PC-9 (cell line): Measurements from ENCODE around the gene PPP2R2B. TPM values are rescaled to one million over a fixed set of nuclear protein-coding genes. Genes with fewer than 3 reads are reported as not detected.

Source experiments
- BruUV-seq: library from RNA; stranded (reverse); fragments of 400-500 nt; replicated peaks from 2 replicates; lab custom pipeline; 2021; lab: Mats Ljungman, UMichigan
- CTCF ChIA-PET: fragments of 300-600 bp; sonication (Branson Sonifier 250); formaldehyde crosslinking; loops from one replicate; lab custom pipeline; 2022; ENCODE audit warnings: antibody characterized with exemption; lab: Charles Lee
- POLR2A ChIA-PET: fragments of 300-600 bp; sonication (Branson Sonifier 250); formaldehyde crosslinking; loops from one replicate; lab custom pipeline; 2022; ENCODE audit warnings: antibody characterized with exemption; ENCODE audit not compliant: unreplicated experiment; lab: Charles Lee
- DNase-seq, 2 experiments: peaks; one replicate each; pipeline versions ENCODE4 v3.0.0 to v3.0.0-alpha.2; 2015 to 2022; ENCODE audit warnings: mixed read lengths in 1 of 2
- H2AFZ ChIP-seq: fragments of 200-600 bp; sonication (generic); 2 replicates; pipeline ENCODE4 v1.8.1; 2017; ENCODE audit warnings: antibody characterized with exemption
- H3F3A ChIP-seq: fragments of 200-600 bp; sonication (generic); 2 replicates; pipeline ENCODE4 v1.8.1; 2017; ENCODE audit warnings: antibody characterized with exemption, mild to moderate bottlenecking, low read depth; ENCODE audit not compliant: insufficient read depth
- H3K27ac ChIP-seq: fragments of 200-600 bp; sonication (generic); 2 replicates; pipeline ENCODE4 v1.6.1; 2016; ENCODE audit warnings: mixed run types
- H3K27me3 ChIP-seq: fragments of 200-600 bp; sonication (generic); 2 replicates; pipeline ENCODE4 v1.6.1; 2016; ENCODE audit warnings: low read depth, mixed run types; ENCODE audit not compliant: insufficient read depth
- H3K36me3 ChIP-seq: fragments of 200-600 bp; sonication (generic); 2 replicates; pipeline ENCODE4 v1.6.1; 2016; ENCODE audit warnings: low read depth, mixed run types
- H3K4me1 ChIP-seq: fragments of 200-600 bp; sonication (generic); replicated peaks from 2 replicates; pipeline ENCODE4 v1.6.1; 2016; ENCODE audit warnings: mixed run types; ENCODE audit not compliant: insufficient read depth
- H3K4me2 ChIP-seq: fragments of 200-600 bp; sonication (generic); 2 replicates; pipeline ENCODE4 v1.6.1; 2017; ENCODE audit warnings: mixed run types
- H3K4me3 ChIP-seq: fragments of 200-600 bp; sonication (generic); 2 replicates; pipeline ENCODE4 v1.6.1; 2016; ENCODE audit warnings: mixed run types
- H3K79me2 ChIP-seq: fragments of 200-600 bp; sonication (generic); 2 replicates; pipeline ENCODE4 v1.6.1; 2017; ENCODE audit warnings: low read depth, mixed run types
- H3K9me2 ChIP-seq: fragments of 200-600 bp; sonication (generic); 2 replicates; pipeline ENCODE4 v1.8.1; 2017; ENCODE audit warnings: mild to moderate bottlenecking; ENCODE audit not compliant: insufficient read depth
- H3K9me3 ChIP-seq: fragments of 200-600 bp; sonication (generic); 2 replicates; pipeline ENCODE4 v1.8.1; 2016; ENCODE audit warnings: low read depth; ENCODE audit not compliant: insufficient read depth
- H4K20me1 ChIP-seq: fragments of 200-600 bp; sonication (generic); 2 replicates; pipeline ENCODE4 v1.8.1; 2017; ENCODE audit not compliant: insufficient read depth
- EZH2 ChIP-seq: fragments of 200-600 bp; sonication (generic); IDR thresholded peaks from 2 replicates; pipeline ENCODE4 v1.8.0; 2017; ENCODE audit warnings: antibody characterized with exemption, low read depth
- intact Hi-C: fragments of 100-400 bp; cut with micrococcal nuclease; formaldehyde crosslinking; loops from one replicate; pipeline ENCODE4 v1.10.0; 2022; ENCODE audit not compliant: unreplicated experiment
- total RNA-seq: library from RNA; stranded (reverse); gene quantifications from 2 replicates; pipeline ENCODE4 v1.2.3, GENCODE V29; 2021
- TF ChIP-seq, protein P1 (sequence below): fragments of 200-600 bp; sonication (generic); conservative IDR thresholded peaks from 2 replicates; pipeline ENCODE4 v1.6.1; 2017; ENCODE audit warnings: mixed run types, antibody characterized with exemption, mild to moderate bottlenecking, moderate library complexity

Gene PPP2R2B
- total RNA-seq, 1 experiment from 2014 or later, result not detected

DNA sequence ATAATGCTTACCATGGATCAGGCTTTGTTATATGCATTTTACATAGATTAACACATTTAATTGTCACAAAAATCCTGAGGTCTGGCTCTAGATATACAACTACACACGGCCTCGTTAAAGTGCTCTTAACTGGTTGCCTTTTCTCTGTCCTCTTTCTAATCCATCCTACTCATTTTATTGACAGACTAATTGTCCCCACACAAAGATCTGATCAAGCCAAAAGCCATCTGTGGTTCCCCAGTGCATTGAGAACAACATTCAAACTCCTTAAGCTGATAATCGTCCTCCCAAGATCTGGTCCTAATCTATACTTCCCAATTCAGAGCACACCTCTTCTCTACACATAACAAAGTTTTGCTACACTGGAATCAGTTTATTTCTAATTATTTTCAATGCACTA, 23.9 kb upstream of the PPP2R2B start:
- Histone ChIP-seq H3K4me2 (no peak overlapping the region), H3K27me3 (no peaks in the 10 kb centered on the region), H3K4me1 (no peaks in the 10 kb centered on the region), H3K9me2 (no peaks in the 10 kb centered on the region), H3K79me2 (no peaks in the 10 kb centered on the region), H2AFZ (no peak overlapping the region), H3K9me3 (no peaks in the 10 kb centered on the region), H3F3A (no peaks in the 10 kb centered on the region), H4K20me1 (no peaks in the 10 kb centered on the region), H3K27ac (no peak overlapping the region), H3K4me3 (no peak overlapping the region), H3K36me3 (no peaks in the 10 kb centered on the region)
- intact Hi-C loops, result no loop called here
- CTCF ChIA-PET, result no interaction called here
- no peak for DNase-seq
- no peak for TF ChIP-seq EZH2
- TF ChIP-seq, protein P1, sequence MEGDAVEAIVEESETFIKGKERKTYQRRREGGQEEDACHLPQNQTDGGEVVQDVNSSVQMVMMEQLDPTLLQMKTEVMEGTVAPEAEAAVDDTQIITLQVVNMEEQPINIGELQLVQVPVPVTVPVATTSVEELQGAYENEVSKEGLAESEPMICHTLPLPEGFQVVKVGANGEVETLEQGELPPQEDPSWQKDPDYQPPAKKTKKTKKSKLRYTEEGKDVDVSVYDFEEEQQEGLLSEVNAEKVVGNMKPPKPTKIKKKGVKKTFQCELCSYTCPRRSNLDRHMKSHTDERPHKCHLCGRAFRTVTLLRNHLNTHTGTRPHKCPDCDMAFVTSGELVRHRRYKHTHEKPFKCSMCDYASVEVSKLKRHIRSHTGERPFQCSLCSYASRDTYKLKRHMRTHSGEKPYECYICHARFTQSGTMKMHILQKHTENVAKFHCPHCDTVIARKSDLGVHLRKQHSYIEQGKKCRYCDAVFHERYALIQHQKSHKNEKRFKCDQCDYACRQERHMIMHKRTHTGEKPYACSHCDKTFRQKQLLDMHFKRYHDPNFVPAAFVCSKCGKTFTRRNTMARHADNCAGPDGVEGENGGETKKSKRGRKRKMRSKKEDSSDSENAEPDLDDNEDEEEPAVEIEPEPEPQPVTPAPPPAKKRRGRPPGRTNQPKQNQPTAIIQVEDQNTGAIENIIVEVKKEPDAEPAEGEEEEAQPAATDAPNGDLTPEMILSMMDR, result no peak
- no TSS peak for BruUV-seq
- POLR2A ChIA-PET, result no interaction called here

DNA sequence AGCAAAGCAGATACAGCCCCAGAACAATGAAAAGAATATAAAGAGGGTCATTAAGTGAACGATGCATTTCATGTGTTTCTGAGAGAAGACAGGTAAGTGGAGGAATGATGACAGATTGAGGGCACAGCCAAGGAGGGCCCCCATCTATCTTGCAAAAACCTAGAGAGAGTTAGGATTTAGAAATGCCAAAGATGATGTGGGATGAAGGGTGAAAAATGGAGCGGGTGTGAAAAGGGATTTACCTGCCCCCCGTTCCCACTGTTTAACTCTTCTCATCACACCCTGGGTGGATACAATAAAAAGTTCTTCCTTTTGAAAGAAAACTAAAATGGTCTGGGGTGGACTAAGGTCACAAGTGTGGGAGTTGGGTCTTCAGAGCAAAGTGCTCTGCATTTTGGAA, 18.5 kb upstream of the PPP2R2B start:
- H3K79me2 ChIP-seq, result no peaks in the 10 kb centered on the region
- POLR2A ChIA-PET, result no interaction called here

GRCh38 chr5:146894753-146895521, 16.4 kb upstream of the PPP2R2B start:
- CTCF ChIA-PET, result no interaction called here
- H3K4me2 ChIP-seq, result no peak overlapping the region
- no peak overlapping the region for H3K4me3 ChIP-seq
- H3K9me3 ChIP-seq, result peaks cover 3% of the 10 kb centered on the region; the same call in 1 of the 2 replicates
- no peaks in the 10 kb centered on the region for H3K4me1 ChIP-seq
- no peak for DNase-seq
- no peaks in the 10 kb centered on the region for H3K79me2 ChIP-seq
- H3K9me2 ChIP-seq, result no peaks in the 10 kb centered on the region
- H3K27ac ChIP-seq, result no peak overlapping the region
- H3K27me3 ChIP-seq, result peaks cover 14% of the 10 kb centered on the region; the same call in 1 of the 2 replicates
- intact Hi-C loops, result no loop called here
- H2AFZ ChIP-seq, result no peak overlapping the region
- H4K20me1 ChIP-seq, result no peaks in the 10 kb centered on the region
- POLR2A ChIA-PET, result interaction anchor here (0.6 kb wide), 1 partner anchor 24 kb away, joined by 6 read pairs; no protein-coding TSS in a partner anchor
- TF ChIP-seq, protein P1, result no peak
- no peak for TF ChIP-seq EZH2
- BruUV-seq, result no TSS peak
- no peaks in the 10 kb centered on the region for H3F3A ChIP-seq
- H3K36me3 ChIP-seq, result no peaks in the 10 kb centered on the region

More for the DNA sequence above, 18.5 kb upstream of the PPP2R2B start:
- Histone ChIP-seq H2AFZ (no peak overlapping the region), H3K4me2 (no peak overlapping the region), H3K9me3 (peaks cover 3% of the 10 kb centered on the region; the same call in 1 of the 2 replicates), H3K36me3 (no peaks in the 10 kb centered on the region), H3K4me3 (no peak overlapping the region), H3K27me3 (peaks cover 14% of the 10 kb centered on the region; the same call in 1 of the 2 replicates), H4K20me1 (no peaks in the 10 kb centered on the region), H3K4me1 (no peaks in the 10 kb centered on the region), H3F3A (no peaks in the 10 kb centered on the region), H3K9me2 (no peaks in the 10 kb centered on the region), H3K27ac (no peak overlapping the region)
- intact Hi-C loops, result no loop called here
- TF ChIP-seq, protein P1, result no peak
- no peak for TF ChIP-seq EZH2
- no TSS peak for BruUV-seq
- DNase-seq, result no peak
- CTCF ChIA-PET, result no interaction called here
